Measurements from ENCODE around the gene LMCD1.

The LMCD1 gene

GRCh38 chr3:8589880-8590556, 88.4 kb downstream of the LMCD1 start:
- TF ChIP-seq POLR2AphosphoS5 (IDR thresholded peaks at IDR 0.05; ENCODE audit: low read depth, low read length) (no peak), TAF1 (IDR thresholded peaks at IDR 0.05; ENCODE audit: borderline replicate concordance, insufficient read depth, low read length) (no peak), FOXP2 (optimal IDR thresholded peaks at IDR 0.05; ENCODE audit: borderline replicate concordance, extremely low read depth, extremely low read length, insufficient read depth) (no peak), REST (IDR thresholded peaks at IDR 0.05; ENCODE audit: insufficient read depth in 1 of 2, low read depth in 2 of 2, low read length in 2 of 2) (no peak), SIN3A (IDR thresholded peaks at IDR 0.05; ENCODE audit: borderline replicate concordance, insufficient read depth, low read length) (no peak)

GRCh38 chr3:8593021-8593827, 91.6 kb downstream of the LMCD1 start:
- TF ChIP-seq FOXP2 (optimal IDR thresholded peaks at IDR 0.05; ENCODE audit: borderline replicate concordance, extremely low read depth, extremely low read length, insufficient read depth) (no peak), POLR2AphosphoS5 (IDR thresholded peaks at IDR 0.05; ENCODE audit: low read depth, low read length) (no peak)

GRCh38 chr3:8595252-8595651, 93.6 kb downstream of the LMCD1 start:
- TF ChIP-seq POLR2AphosphoS5 (IDR thresholded peaks at IDR 0.05; ENCODE audit: low read depth, low read length) (no peak), SIN3A (IDR thresholded peaks at IDR 0.05; ENCODE audit: borderline replicate concordance, insufficient read depth, low read length) (no peak), TAF1 (IDR thresholded peaks at IDR 0.05; ENCODE audit: borderline replicate concordance, insufficient read depth, low read length) (no peak), FOXP2 (optimal IDR thresholded peaks at IDR 0.05; ENCODE audit: borderline replicate concordance, extremely low read depth, extremely low read length, insufficient read depth) (no peak), REST (IDR thresholded peaks at IDR 0.05; ENCODE audit: insufficient read depth in 1 of 2, low read depth in 2 of 2, low read length in 2 of 2) (no peak)

- TF ChIP-seq TAF1 (IDR thresholded peaks at IDR 0.05; ENCODE audit: borderline replicate concordance, insufficient read depth, low read length) (no peak), POLR2AphosphoS5 (IDR thresholded peaks at IDR 0.05; ENCODE audit: low read depth, low read length) (no peak), REST (IDR thresholded peaks at IDR 0.05; ENCODE audit: insufficient read depth in 1 of 2, low read depth in 2 of 2, low read length in 2 of 2) (no peak), FOXP2 (optimal IDR thresholded peaks at IDR 0.05; ENCODE audit: borderline replicate concordance, extremely low read depth, extremely low read length, insufficient read depth) (no peak), SIN3A (IDR thresholded peaks at IDR 0.05; ENCODE audit: borderline replicate concordance, insufficient read depth, low read length) (no peak)
These were observed 94.1 kb downstream of the LMCD1 start for GRCh38 chr3:8595695-8596115.

- no peak for TF ChIP-seq REST (IDR thresholded peaks at IDR 0.05; ENCODE audit: insufficient read depth in 1 of 2, low read depth in 2 of 2, low read length in 2 of 2)
- TF ChIP-seq SIN3A (IDR thresholded peaks at IDR 0.05; ENCODE audit: borderline replicate concordance, insufficient read depth, low read length), result no peak
- TF ChIP-seq POLR2AphosphoS5 (IDR thresholded peaks at IDR 0.05; ENCODE audit: low read depth, low read length), result no peak
- no peak for TF ChIP-seq TAF1 (IDR thresholded peaks at IDR 0.05; ENCODE audit: borderline replicate concordance, insufficient read depth, low read length)
- TF ChIP-seq FOXP2 (optimal IDR thresholded peaks at IDR 0.05; ENCODE audit: borderline replicate concordance, extremely low read depth, extremely low read length, insufficient read depth), result no peak
These were observed 94.9 kb downstream of the LMCD1 start for GRCh38 chr3:8596321-8597218.

Measured in PFSK-1 (cell line).